HepG2 (cell line): ENCODE data around the gene SLC19A3. TPM values are rescaled to one million over a fixed set of nuclear protein-coding genes. Genes with fewer than 3 reads are reported as not detected.

Experiments used
- CC2D1A ChIP-seq: sonication (generic); formaldehyde crosslinking; IDR thresholded peaks from 2 replicates; pipeline ENCODE4 v1.8.1; 2023; ENCODE audit warnings: mild to moderate bottlenecking, missing genetic modification reagents
- CREM ChIP-seq, 2 experiments: sonication (generic) in 1 of 2; formaldehyde crosslinking in 1 of 2; IDR thresholded peaks; 2 replicates each; pipeline versions ENCODE4 v1.4.0 to v1.6.1; 2016 to 2020; ENCODE audit warnings: antibody characterized with exemption in 1 of 2, mild to moderate bottlenecking in 1 of 2, missing genetic modification reagents in 1 of 2
- EP300 ChIP-seq, 3 experiments: sonication (generic) in 1 of 3; formaldehyde crosslinking in 1 of 3; IDR thresholded peaks; 2 replicates each; pipeline versions ENCODE4 v1.5.1 to v1.6.1; 2011 to 2020; ENCODE audit warnings: low read depth in 2 of 3, low read length in 2 of 3, borderline replicate concordance in 1 of 3, improper control_type of control experiment in 1 of 3, mild to moderate bottlenecking in 1 of 3, missing genetic modification reagents in 1 of 3, moderate library complexity in 1 of 3
- FOXA3 ChIP-seq: IDR thresholded peaks from 2 replicates; pipeline ENCODE4 v1.6.1; 2016; ENCODE audit warnings: missing genetic modification reagents, missing compliant biosample characterization
- FOXM1 ChIP-seq: sonication (generic); formaldehyde crosslinking; IDR thresholded peaks from 2 replicates; pipeline ENCODE4 v1.5.0; 2020; ENCODE audit warnings: missing genetic modification reagents
- LBX2 ChIP-seq: sonication (generic); formaldehyde crosslinking; IDR thresholded peaks from 2 replicates; pipeline ENCODE4 v1.5.0; 2020; ENCODE audit warnings: missing genetic modification reagents, mild to moderate bottlenecking, borderline replicate concordance
- LCORL ChIP-seq, 2 experiments: fragments of 450-650 bp in 1 of 2; sonication (generic) in 1 of 2; formaldehyde crosslinking in 1 of 2; IDR thresholded peaks; 2 replicates each; pipeline versions ENCODE4 v1.5.0 to v1.6.1; 2017 to 2020; ENCODE audit warnings: antibody characterized with exemption in 1 of 2, missing genetic modification reagents in 1 of 2
- MNT ChIP-seq: fragments of 450-650 bp; IDR thresholded peaks from 2 replicates; pipeline ENCODE4 v1.6.1; 2016
- NFE2L1 ChIP-seq: sonication (generic); formaldehyde crosslinking; IDR thresholded peaks from 2 replicates; pipeline ENCODE4 v1.4.0; 2020; ENCODE audit warnings: missing genetic modification reagents, mild to moderate bottlenecking, borderline replicate concordance
- RFX5 ChIP-seq: IDR thresholded peaks from 2 replicates; pipeline ENCODE4 v1.6.1; 2011; ENCODE audit warnings: low read depth, low read length, improper control_type of control experiment
- RFXANK ChIP-seq: IDR thresholded peaks from 2 replicates; pipeline ENCODE4 v1.6.1; 2016
- SIX4 ChIP-seq: sonication (generic); formaldehyde crosslinking; IDR thresholded peaks from 2 replicates; pipeline ENCODE4 v1.4.0; 2020; ENCODE audit warnings: missing genetic modification reagents
- SNAPC5 ChIP-seq: sonication (generic); formaldehyde crosslinking; IDR thresholded peaks from 2 replicates; pipeline ENCODE4 v1.8.1; 2023; ENCODE audit warnings: mild to moderate bottlenecking, missing genetic modification reagents, borderline replicate concordance
- YEATS2 ChIP-seq: sonication (generic); formaldehyde crosslinking; IDR thresholded peaks from 2 replicates; pipeline ENCODE4 v1.4.0; 2020; ENCODE audit warnings: missing genetic modification reagents, borderline replicate concordance
- ZBTB33 ChIP-seq: sonication (generic); formaldehyde crosslinking; IDR thresholded peaks from 2 replicates; pipeline ENCODE4 v1.4.0; 2020; ENCODE audit warnings: missing genetic modification reagents
- ZFP82 ChIP-seq: sonication (generic); formaldehyde crosslinking; IDR thresholded peaks from 2 replicates; pipeline ENCODE4 v1.5.1; 2020; ENCODE audit warnings: mild to moderate bottlenecking, missing genetic modification reagents, borderline replicate concordance
- ZFP91 ChIP-seq: sonication (generic); formaldehyde crosslinking; IDR thresholded peaks from 2 replicates; pipeline ENCODE4 v1.9.0; 2022; ENCODE audit warnings: missing genetic modification reagents, mild to moderate bottlenecking, borderline replicate concordance
- ZGPAT ChIP-seq: IDR thresholded peaks from 2 replicates; pipeline ENCODE4 v1.6.1; 2016; ENCODE audit warnings: mild to moderate bottlenecking
- ZNF292 ChIP-seq: sonication (generic); formaldehyde crosslinking; IDR thresholded peaks from 2 replicates; pipeline ENCODE4 v1.8.1; 2022; ENCODE audit warnings: mild to moderate bottlenecking, low read depth, missing genetic modification reagents, borderline replicate concordance
- ZNF317 ChIP-seq: sonication (generic); formaldehyde crosslinking; IDR thresholded peaks from 2 replicates; pipeline ENCODE4 v1.5.0; 2020; ENCODE audit warnings: mild to moderate bottlenecking, missing genetic modification reagents
- ZNF331 ChIP-seq: sonication (generic); formaldehyde crosslinking; IDR thresholded peaks from 2 replicates; pipeline ENCODE4 v1.4.0; 2020; ENCODE audit warnings: missing genetic modification reagents
- ZNF350 ChIP-seq: sonication (generic); formaldehyde crosslinking; IDR thresholded peaks from 2 replicates; pipeline ENCODE4 v1.4.0; 2020; ENCODE audit warnings: mild to moderate bottlenecking, low read depth, missing genetic modification reagents, borderline replicate concordance
- polyA plus RNA-seq, 8 experiments: library from polyadenylated mRNA; depleted of rRNA in 3 of 8; stranded (reverse) in 7 of 8; unstranded in 1 of 8; fragments of >200 nt; fragmentation: Illumina TruSeq in 4 of 8; extraction: Trizol in 4 of 8; gene quantifications; 2 replicates each; pipeline versions ENCODE4 v1.2.1 to v1.2.3, GENCODE V29; 2011 to 2016; ENCODE audit warnings: low read depth in 4 of 8, missing spikeins in 1 of 8, mixed read lengths in 1 of 8; ENCODE audit not compliant: insufficient read depth in 1 of 8
- total RNA-seq, 5 experiments: library from RNA; depleted of rRNA; stranded (reverse); fragments of >200 nt; fragmentation: Illumina TruSeq; extraction: Trizol; gene quantifications; 2 replicates each; pipeline ENCODE4 v1.2.3, GENCODE V29; 2016; ENCODE audit warnings: low read depth in 1 of 5

SLC19A3 gene
- total and polyA plus RNA-seq, 2 of the 13 experiments (the other 11 are each of a cell fraction or from before 2014, with no cell fraction given): 2.3 to 5.2 TPM

GRCh38 chr2:227766373-227766883 lies 48.6 kb upstream of the SLC19A3 start (continued):
- TF ChIP-seq EP300 (IDR thresholded peaks at IDR 0.05; ENCODE audit: low read depth in 2 of 2, low read length in 2 of 2) (peak in 1 of 2 experiments; percentile 38; a peak in 1 of 4 replicates), EP300 (CRISPR knock-in tag; IDR thresholded peaks at IDR 0.05; ENCODE audit: borderline replicate concordance) (no peak), YEATS2 (CRISPR knock-in tag) (peak; percentile 44; the same call in 1 of the 2 replicates), ZNF331 (CRISPR knock-in tag) (peak; percentile 78), ZNF292 (CRISPR knock-in tag) (no peak), ZNF317 (CRISPR knock-in tag) (0 out of 2 replicates have a peak, but pooled peaks have one; percentile 14), NFE2L1 (no peak), LCORL (IDR thresholded peaks at IDR 0.05) (no peak), LCORL (CRISPR knock-in tag; IDR thresholded peaks at IDR 0.05) (peak; percentile 52; the same call in 1 of the 2 replicates), SNAPC5 (CRISPR knock-in tag) (0 out of 2 replicates have a peak, but pooled peaks have one; percentile 61), ZFP82 (CRISPR knock-in tag) (no peak), FOXM1 (CRISPR knock-in tag) (no peak), FOXA3 (peak; percentile 23; the same call in 1 of the 2 replicates), MNT (no peak), RFXANK (CRISPR knock-in tag) (peak; percentile 84; the same call in 1 of the 2 replicates), ZGPAT (CRISPR knock-in tag) (peak; percentile 73), SIX4 (CRISPR knock-in tag) (no peak), CREM (IDR thresholded peaks at IDR 0.05) (no peak), CREM (CRISPR knock-in tag; IDR thresholded peaks at IDR 0.05) (no peak), ZFP91 (peak; percentile 62; the same call in 1 of the 2 replicates), RFX5 (peak; percentile 89), LBX2 (CRISPR knock-in tag) (no peak), ZBTB33 (CRISPR knock-in tag) (peak; percentile 55; the same call in 1 of the 2 replicates), CC2D1A (no peak), ZNF350 (CRISPR knock-in tag) (peak; percentile 71; the same call in 1 of the 2 replicates)
